Left ventricle myocardium inferior (tissue), 1 donor: ENCODE results near the gene CFHR4. TPM values are rescaled to one million over a fixed set of nuclear protein-coding genes. Genes with fewer than 3 reads are reported as not detected.

Experiments
- DNase-seq: peaks from one replicate; pipeline ENCODE4 v3.0.0-alpha.2; 2020
- H3K27ac ChIP-seq: fragments of 200-600 bp; replicated peaks from 2 replicates; pipeline ENCODE4 v1.8.0; 2021
- H3K27me3 ChIP-seq: fragments of 200-600 bp; 2 replicates; pipeline ENCODE4 v1.8.0; 2021; ENCODE audit warnings: low read depth
- H3K36me3 ChIP-seq: fragments of 200-600 bp; 2 replicates; pipeline ENCODE4 v1.8.0; 2021
- H3K4me1 ChIP-seq: fragments of 200-600 bp; 2 replicates; pipeline ENCODE4 v1.8.0; 2021
- H3K4me3 ChIP-seq: fragments of 200-600 bp; 2 replicates; pipeline ENCODE4 v1.8.0; 2021; ENCODE audit warnings: mild to moderate bottlenecking, moderate library complexity
- H3K9me3 ChIP-seq: fragments of 200-600 bp; replicated peaks from 2 replicates; pipeline ENCODE4 v1.8.0; 2021
- intact Hi-C: fragments of 100-400 bp; cut with micrococcal nuclease; formaldehyde crosslinking; loops from one replicate; pipeline ENCODE4 v1.11.0; 2022
- total RNA-seq: library from RNA; stranded (reverse); fragmentation: NEBNext Ultra II Directional; extraction: Animal tissue kit (Norgen Biotek cat#: 25700); gene quantifications from one replicate; pipeline ENCODE4 v1.2.1, GENCODE V29; 2021
- TF ChIP-seq, protein P1 (sequence below): fragments of 200-600 bp; IDR thresholded peaks from 2 replicates; pipeline ENCODE4 v1.8.0; 2021; ENCODE audit warnings: antibody characterized with exemption, mild to moderate bottlenecking, borderline replicate concordance
- donor health status: DM: no; HTN: yes; CAD: no; lungs with severe emphysema.

The CFHR4 gene
- total RNA-seq, 1 donor from 2014 or later: not detected

DNA sequence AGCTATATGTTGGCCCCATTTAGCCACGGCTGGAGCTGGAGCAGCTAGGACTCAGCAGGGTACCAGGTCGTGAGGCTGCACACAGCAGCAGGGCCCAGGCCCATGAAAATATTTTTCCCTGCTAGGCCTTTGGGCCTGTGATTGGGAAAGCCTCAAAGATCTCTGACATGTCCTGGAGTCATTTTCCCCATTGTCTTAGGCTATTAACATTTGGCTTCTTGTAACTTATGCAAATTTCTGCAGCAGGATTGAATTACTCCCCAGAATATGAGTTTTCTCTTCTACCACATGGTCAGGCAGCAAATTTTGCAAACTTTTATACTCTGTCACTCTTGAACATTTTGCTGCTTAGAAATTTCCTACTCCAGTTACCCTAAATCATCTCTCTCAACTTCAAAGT is 66.9 kb downstream of the CFHR4 start:
- no peak for DNase-seq
- Histone ChIP-seq H3K36me3 (no peaks in the 10 kb centered on the region), H3K4me3 (no peak overlapping the region), H3K27ac (no peak overlapping the region), H3K9me3 (no peaks in the 10 kb centered on the region), H3K4me1 (no peaks in the 10 kb centered on the region), H3K27me3 (no peaks in the 10 kb centered on the region)
- TF ChIP-seq, protein P1, sequence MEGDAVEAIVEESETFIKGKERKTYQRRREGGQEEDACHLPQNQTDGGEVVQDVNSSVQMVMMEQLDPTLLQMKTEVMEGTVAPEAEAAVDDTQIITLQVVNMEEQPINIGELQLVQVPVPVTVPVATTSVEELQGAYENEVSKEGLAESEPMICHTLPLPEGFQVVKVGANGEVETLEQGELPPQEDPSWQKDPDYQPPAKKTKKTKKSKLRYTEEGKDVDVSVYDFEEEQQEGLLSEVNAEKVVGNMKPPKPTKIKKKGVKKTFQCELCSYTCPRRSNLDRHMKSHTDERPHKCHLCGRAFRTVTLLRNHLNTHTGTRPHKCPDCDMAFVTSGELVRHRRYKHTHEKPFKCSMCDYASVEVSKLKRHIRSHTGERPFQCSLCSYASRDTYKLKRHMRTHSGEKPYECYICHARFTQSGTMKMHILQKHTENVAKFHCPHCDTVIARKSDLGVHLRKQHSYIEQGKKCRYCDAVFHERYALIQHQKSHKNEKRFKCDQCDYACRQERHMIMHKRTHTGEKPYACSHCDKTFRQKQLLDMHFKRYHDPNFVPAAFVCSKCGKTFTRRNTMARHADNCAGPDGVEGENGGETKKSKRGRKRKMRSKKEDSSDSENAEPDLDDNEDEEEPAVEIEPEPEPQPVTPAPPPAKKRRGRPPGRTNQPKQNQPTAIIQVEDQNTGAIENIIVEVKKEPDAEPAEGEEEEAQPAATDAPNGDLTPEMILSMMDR: no peak
- intact Hi-C loops: no loop called here

GRCh38 chr1:196955926-196956325 is 68.1 kb downstream of the CFHR4 start:
- no peaks in the 10 kb centered on the region for H3K4me1 ChIP-seq
- TF ChIP-seq, protein P1: no peak
- no peak overlapping the region for H3K27ac ChIP-seq
- no peaks in the 10 kb centered on the region for H3K27me3 ChIP-seq
- intact Hi-C loops: no loop called here
- DNase-seq: no peak
- H3K9me3 ChIP-seq: no peaks in the 10 kb centered on the region
- no peak overlapping the region for H3K4me3 ChIP-seq
- H3K36me3 ChIP-seq: no peaks in the 10 kb centered on the region

GRCh38 chr1:196960854-196961253 is 73.0 kb downstream of the CFHR4 start:
- no peaks in the 10 kb centered on the region for H3K4me1 ChIP-seq
- intact Hi-C loops: no loop called here
- no peak overlapping the region for H3K27ac ChIP-seq
- no peak for DNase-seq
- no peaks in the 10 kb centered on the region for H3K27me3 ChIP-seq
- H3K4me3 ChIP-seq: no peak overlapping the region
- no peaks in the 10 kb centered on the region for H3K9me3 ChIP-seq
- TF ChIP-seq, protein P1: no peak
- no peaks in the 10 kb centered on the region for H3K36me3 ChIP-seq

Other genes starting within 250 kb of the CFHR4 start
- gene CFH, start 236.0 kb upstream of the CFHR4 start, total RNA-seq: 36.4 TPM
- gene CFHR3, start 113.2 kb upstream of the CFHR4 start, total RNA-seq: not detected
- gene CFHR1, start 68.3 kb upstream of the CFHR4 start, total RNA-seq: not detected
- not detected for gene CFHR2, start 55.7 kb downstream of the CFHR4 start, total RNA-seq
- gene CFHR5, start 89.5 kb downstream of the CFHR4 start, total RNA-seq: not detected
- gene F13B, start 179.2 kb downstream of the CFHR4 start, total RNA-seq: not detected